ENCODE data around the gene ZFHX2. TPM values are rescaled to one million over a fixed set of nuclear protein-coding genes. Genes with fewer than 3 reads are reported as not detected.

The ZFHX2 gene
- total and polyA plus RNA-seq, 2 of the 4 experiments (the other 2 are of a cell fraction), result 0.18 to 0.53 TPM

DNA sequence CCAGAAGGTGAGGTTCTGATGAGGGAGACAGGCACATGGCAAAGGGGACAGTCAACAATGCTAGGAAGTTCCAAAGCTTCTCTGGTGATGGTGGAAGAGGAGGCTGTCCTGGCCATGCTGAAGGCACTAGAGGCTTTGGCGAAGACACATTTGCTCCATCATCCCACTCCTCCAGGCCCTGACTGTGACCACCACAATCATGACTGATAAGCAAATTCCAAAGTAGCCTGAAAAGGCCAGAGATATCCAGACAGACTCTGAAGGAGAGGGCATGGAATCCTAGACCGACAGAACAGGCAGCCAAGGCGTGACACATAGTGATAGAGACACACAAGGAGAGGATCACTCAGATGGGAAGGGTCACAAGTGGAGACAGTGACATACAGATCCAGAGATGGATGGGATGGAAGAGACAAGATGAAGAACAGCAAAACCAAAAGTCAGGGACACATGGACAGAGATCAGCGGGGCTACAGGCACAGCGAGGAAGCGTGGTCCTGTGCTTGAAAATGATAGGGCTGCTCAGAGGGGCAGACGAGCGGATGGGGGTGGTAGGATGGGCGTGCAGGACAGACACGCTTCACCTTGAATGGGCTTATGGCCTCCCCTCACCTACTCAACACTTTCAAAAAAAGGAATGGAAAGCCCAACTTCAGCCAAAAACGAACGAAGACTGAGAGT lies 1.3 kb downstream of the ZFHX2 start (continued):
- no peak for TF ChIP-seq MXI1 (IDR thresholded peaks at IDR 0.05; ENCODE audit: borderline replicate concordance, low read depth, low read length)

DNA sequence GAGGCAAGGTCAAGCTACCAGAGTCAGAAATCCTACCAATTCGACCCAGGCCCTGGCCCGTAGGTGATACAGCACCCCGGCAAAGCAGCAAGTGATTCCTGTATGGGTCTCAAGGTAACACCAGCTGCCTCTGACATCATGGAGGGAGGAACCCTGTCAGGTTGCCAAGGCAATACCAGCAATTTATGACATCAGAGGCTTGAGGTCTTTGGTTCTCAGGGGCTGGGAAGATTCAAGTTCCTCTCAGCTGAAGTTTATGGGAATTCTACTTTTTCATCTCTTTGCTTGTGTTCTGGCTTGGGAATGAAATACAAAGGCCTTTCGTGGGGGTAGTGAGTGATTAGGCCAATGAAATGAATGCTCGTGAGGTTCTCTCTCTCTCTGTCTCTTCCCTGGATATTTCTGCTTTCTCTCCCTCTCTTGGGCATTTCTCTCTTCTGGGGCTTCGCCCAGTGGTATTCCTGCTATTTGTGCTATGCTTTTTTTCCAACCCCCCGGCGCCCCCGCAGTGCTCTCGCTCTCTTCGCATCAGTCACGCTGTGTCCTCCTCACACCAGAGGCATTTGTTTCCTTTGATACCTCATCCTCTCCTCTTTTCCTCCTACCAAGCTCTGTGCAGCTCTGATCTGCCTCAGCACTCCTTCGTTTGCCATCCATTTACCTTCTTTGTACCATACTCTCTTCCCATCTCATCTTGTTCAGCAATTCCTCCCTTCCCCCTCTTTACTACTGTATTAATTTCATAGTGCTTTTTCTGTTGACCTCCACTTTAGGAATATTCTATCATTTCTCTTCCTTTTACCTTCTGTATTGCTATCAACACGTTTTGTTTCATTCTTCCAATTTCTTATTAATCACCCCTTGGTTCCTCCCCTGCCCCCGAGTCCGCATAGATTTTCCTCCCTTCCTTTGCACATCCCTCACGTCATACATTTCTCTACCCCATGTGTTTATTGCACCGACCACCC lies 2.9 kb downstream of the ZFHX2 start:
- ATAC-seq (ENCODE audit: low read depth), result peak; percentile 39
- Histone ChIP-seq H2BK5ac (ENCODE audit: low read depth, low read length, poor library complexity, severe bottlenecking) (peak overlapping the region; percentile 69), H2BK20ac (ENCODE audit: low read depth, low read length) (no peak overlapping the region), H2AK5ac (ENCODE audit: low read depth, low read length) (peak overlapping the region; percentile 12; the same call in 1 of the 2 replicates), H3K18ac (ENCODE audit: low read depth, low read length) (peak overlapping the region; percentile 37; the same call in 1 of the 2 replicates), H3K27ac (ENCODE audit: insufficient read depth, low read length) (peak overlapping the region; percentile 51; the same call in 1 of the 2 replicates), H3K4me1 (ENCODE audit: control insufficient read depth, insufficient read depth, low read length) (peaks cover 9% of the 10 kb centered on the region), H3K4me3 (ENCODE audit: insufficient read depth, low read depth, low read length) (no peak overlapping the region; the same call in 1 of the 2 replicates), H3K9me3 (ENCODE audit: control insufficient read depth, insufficient read depth, low read length) (no peaks in the 10 kb centered on the region), H4K5ac (ENCODE audit: low read depth, low read length) (peak overlapping the region; percentile 22), H3K56ac (ENCODE audit: extremely low read depth, insufficient read depth, low read length) (peak overlapping the region; percentile 31; the same call in 1 of the 2 replicates), H3K23ac (ENCODE audit: low read depth, low read length) (no peak overlapping the region), H3K9me1 (ENCODE audit: insufficient read depth, low read length) (peaks cover 8% of the 10 kb centered on the region), H3K4ac (ENCODE audit: low read depth, low read length) (no peak overlapping the region), H4K91ac (ENCODE audit: insufficient read depth, low read depth, low read length) (peak overlapping the region; percentile 72; the same call in 1 of the 2 replicates), H3K27me3 (ENCODE audit: control insufficient read depth, insufficient read depth, low read length) (no peaks in the 10 kb centered on the region; the same call in 1 of the 2 replicates), H4K8ac (ENCODE audit: low read depth in 2 of 2, low read length in 2 of 2) (peak overlapping the region; percentile 19 to 56; a peak in 1 of 4 replicates), H2AFZ (replicated peaks; ENCODE audit: low read length, poor library complexity) (peak overlapping the region; percentile 63), H2AK9ac (replicated peaks; ENCODE audit: low read depth, low read length, poor library complexity) (peak overlapping the region; percentile 56), H2BK15ac (ENCODE audit: low read depth, low read length) (peak overlapping the region; percentile 31; the same call in 1 of the 3 replicates), H3K9ac (ENCODE audit: low read depth, low read length) (0 out of 2 replicates have a peak overlapping the region, but pooled peaks have one; percentile 49), H3K14ac (replicated peaks; ENCODE audit: low read depth, low read length) (no peak overlapping the region), H3K4me2 (ENCODE audit: low read depth, low read length) (peak overlapping the region; percentile 70), H3K36me3 (ENCODE audit: control insufficient read depth, insufficient read depth, low read length) (no peaks in the 10 kb centered on the region), H3K79me1 (ENCODE audit: low read depth in 1 of 2, low read length in 2 of 2) (no peaks in the 10 kb centered on the region), H2BK120ac (ENCODE audit: low read depth, low read length) (no peak overlapping the region), H4K20me1 (ENCODE audit: insufficient read depth, low read length) (no peaks in the 10 kb centered on the region)
- 28 to 100% methylated on average over 1 to 11 of the region's 18 CpGs for WGBS, 2 experiments (ENCODE audit: extremely low coverage in 2 of 2, insufficient read length in 1 of 2)
- peak; percentile 83 for DNase-seq
- dilution Hi-C loops (cut with HindIII; ENCODE audit: low sequenced_read_pairs, unreplicated experiment), result no loop called here
- in situ Hi-C loops (cut with MboI; ENCODE audit: low sequenced_read_pairs), result no loop called here
- ChIA-PET POLR2A (ENCODE audit: unreplicated experiment) (no interaction called here), CTCF (interaction anchor here (1.2 kb wide), 1 partner anchor 70 kb away, joined by 3 read pairs; no protein-coding TSS in a partner anchor)
- TF ChIP-seq USF2 (IDR thresholded peaks at IDR 0.05; ENCODE audit: low read depth, low read length) (no peak), BHLHE40 (IDR thresholded peaks at IDR 0.05; ENCODE audit: low read depth, low read length) (0 out of 2 replicates have a peak, but pooled peaks have one; percentile 29), MXI1 (IDR thresholded peaks at IDR 0.05; ENCODE audit: borderline replicate concordance, low read depth, low read length) (no peak), FOS (IDR thresholded peaks at IDR 0.05; ENCODE audit: low read depth, low read length) (no peak)
- TF ChIP-seq, protein P1, sequence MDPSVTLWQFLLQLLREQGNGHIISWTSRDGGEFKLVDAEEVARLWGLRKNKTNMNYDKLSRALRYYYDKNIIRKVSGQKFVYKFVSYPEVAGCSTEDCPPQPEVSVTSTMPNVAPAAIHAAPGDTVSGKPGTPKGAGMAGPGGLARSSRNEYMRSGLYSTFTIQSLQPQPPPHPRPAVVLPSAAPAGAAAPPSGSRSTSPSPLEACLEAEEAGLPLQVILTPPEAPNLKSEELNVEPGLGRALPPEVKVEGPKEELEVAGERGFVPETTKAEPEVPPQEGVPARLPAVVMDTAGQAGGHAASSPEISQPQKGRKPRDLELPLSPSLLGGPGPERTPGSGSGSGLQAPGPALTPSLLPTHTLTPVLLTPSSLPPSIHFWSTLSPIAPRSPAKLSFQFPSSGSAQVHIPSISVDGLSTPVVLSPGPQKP (IDR thresholded peaks at IDR 0.05; ENCODE audit: borderline replicate concordance, low read depth, low read length), result no peak
- TSS peak; percentile 99 for BruUV-seq (replicated peaks)
- intact Hi-C loops (cut with micrococcal nuclease), result no loop called here
